Ascending aorta (tissue), 2 donors: ENCODE measurements around the gene NAV1. TPM values are rescaled to one million over a fixed set of nuclear protein-coding genes. Genes with fewer than 3 reads are reported as not detected.
A peak's percentile ranks its signal among the peaks of the same experiment; 100 is the strongest.

Experiments
- DNase-seq, 2 donors: peaks; one replicate each; pipeline ENCODE4 v3.0.0-alpha.2; 2019; ENCODE audit warnings: low spot score in 2 of 2
- H3K27ac ChIP-seq, 2 donors: fragments of 200-600 bp; sonication (generic); one replicate each; pipeline ENCODE4 v1.5.1; 2016 to 2017; ENCODE audit warnings: mild to moderate bottlenecking in 1 of 2
- H3K27me3 ChIP-seq: fragments of 200-600 bp; sonication (generic); one replicate; pipeline ENCODE4 v1.5.1; 2017
- H3K36me3 ChIP-seq, 2 donors: fragments of 200-600 bp; sonication (generic); one replicate each; pipeline ENCODE4 v1.5.1; 2016
- H3K4me1 ChIP-seq, 2 donors: fragments of 200-600 bp; sonication (generic); one replicate each; pipeline ENCODE4 v1.5.1; 2016 to 2017; ENCODE audit warnings: mild to moderate bottlenecking in 1 of 2
- H3K4me3 ChIP-seq, 2 donors: fragments of 200-600 bp; sonication (generic); one replicate each; pipeline ENCODE4 v1.5.1; 2016 to 2017; ENCODE audit warnings: mild to moderate bottlenecking in 1 of 2
- H3K9me3 ChIP-seq, 2 donors: fragments of 200-600 bp; sonication (generic); one replicate each; pipeline ENCODE4 v1.5.1; 2016
- intact Hi-C: fragments of 100-400 bp; cut with DNase I; formaldehyde crosslinking; loops from one replicate; pipeline ENCODE4 v1.15.1; 2023
- total RNA-seq: library from RNA; depleted of rRNA; stranded (reverse); fragments of >200 nt; gene quantifications from one replicate; pipeline ENCODE4 v1.1.0, GENCODE V29; 2016
- TF ChIP-seq, protein P1 (sequence below), 3 experiments: fragments of 200-600 bp in 2 of 3; fragments of 450-650 bp in 1 of 3; sonication (generic) in 2 of 3; IDR thresholded peaks; one replicate each; pipeline ENCODE4 v1.5.1; 2016 to 2019; ENCODE audit warnings: antibody characterized with exemption in 3 of 3, mild to moderate bottlenecking in 1 of 3, moderate library complexity in 1 of 3

The NAV1 gene
- total RNA-seq, 1 donor from 2014 or later, result 131 TPM

DNA sequence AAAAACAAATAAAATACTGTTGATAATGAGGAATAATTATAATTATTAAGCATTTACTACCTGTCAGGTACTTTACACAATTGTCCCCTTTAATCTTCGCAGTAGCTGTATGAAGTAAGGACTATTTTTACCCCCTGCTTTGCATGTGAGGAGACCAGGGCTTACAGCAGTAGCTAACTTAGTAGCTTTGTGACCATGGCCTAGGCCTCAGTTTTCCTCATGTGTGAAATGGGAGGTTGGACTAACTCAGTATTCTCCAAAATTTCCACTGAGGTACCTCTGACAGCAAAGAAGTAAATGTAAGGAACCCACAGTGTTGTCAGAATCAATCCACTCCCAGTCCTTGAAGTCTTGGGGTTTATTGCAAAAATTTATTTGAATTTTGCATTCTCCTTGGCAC is 28.2 kb upstream of the NAV1 start:
- Histone ChIP-seq H3K4me3 (no peak overlapping the region), H3K4me1 (peaks cover 9 to 27% of the 10 kb centered on the region in 2 donors), H3K36me3 (no peaks in the 10 kb centered on the region), H3K27me3 (no peaks in the 10 kb centered on the region), H3K9me3 (no peaks in the 10 kb centered on the region), H3K27ac (peak overlapping the region in 1 of 2 donors; percentile 87)
- no peak for DNase-seq
- TF ChIP-seq, protein P1, sequence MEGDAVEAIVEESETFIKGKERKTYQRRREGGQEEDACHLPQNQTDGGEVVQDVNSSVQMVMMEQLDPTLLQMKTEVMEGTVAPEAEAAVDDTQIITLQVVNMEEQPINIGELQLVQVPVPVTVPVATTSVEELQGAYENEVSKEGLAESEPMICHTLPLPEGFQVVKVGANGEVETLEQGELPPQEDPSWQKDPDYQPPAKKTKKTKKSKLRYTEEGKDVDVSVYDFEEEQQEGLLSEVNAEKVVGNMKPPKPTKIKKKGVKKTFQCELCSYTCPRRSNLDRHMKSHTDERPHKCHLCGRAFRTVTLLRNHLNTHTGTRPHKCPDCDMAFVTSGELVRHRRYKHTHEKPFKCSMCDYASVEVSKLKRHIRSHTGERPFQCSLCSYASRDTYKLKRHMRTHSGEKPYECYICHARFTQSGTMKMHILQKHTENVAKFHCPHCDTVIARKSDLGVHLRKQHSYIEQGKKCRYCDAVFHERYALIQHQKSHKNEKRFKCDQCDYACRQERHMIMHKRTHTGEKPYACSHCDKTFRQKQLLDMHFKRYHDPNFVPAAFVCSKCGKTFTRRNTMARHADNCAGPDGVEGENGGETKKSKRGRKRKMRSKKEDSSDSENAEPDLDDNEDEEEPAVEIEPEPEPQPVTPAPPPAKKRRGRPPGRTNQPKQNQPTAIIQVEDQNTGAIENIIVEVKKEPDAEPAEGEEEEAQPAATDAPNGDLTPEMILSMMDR (IDR thresholded peaks at IDR 0.05), result no peak
- intact Hi-C loops, result loop anchor here (5.0 to 10.0 kb wide), 2 partner anchors 163 to 256 kb away; no protein-coding TSS in a partner anchor

DNA sequence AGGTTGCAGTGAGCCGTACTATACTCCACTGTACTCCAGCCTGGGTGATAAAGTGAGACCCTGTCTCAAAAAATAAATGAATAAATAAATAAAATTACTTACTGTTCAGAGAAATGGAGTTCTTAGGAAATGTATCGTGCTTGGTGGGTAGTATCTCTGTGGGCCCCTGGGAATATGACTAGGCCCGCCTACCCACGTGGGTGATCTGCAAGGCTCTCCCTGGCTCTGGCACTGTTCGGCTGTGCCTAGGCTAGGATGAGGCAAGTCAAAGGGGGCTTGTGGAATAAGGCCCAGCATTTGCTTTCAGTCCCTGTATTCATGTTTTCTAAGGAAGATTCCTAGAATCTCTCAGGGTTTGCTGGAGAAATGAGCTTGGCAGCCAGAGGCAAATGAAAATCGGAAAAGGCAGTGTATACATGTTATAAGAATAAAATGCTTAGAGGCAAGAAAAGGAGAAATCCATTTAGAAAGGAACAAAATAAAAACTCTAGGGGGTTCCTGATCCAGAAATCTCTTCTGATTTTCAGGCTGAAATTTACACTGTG is 27.5 kb upstream of the NAV1 start:
- Histone ChIP-seq H3K27me3 (no peaks in the 10 kb centered on the region), H3K4me3 (peak overlapping the region in 1 of 2 donors; percentile 3), H3K27ac (peak overlapping the region; percentile 62 to 87), H3K4me1 (peaks cover 9 to 27% of the 10 kb centered on the region in 2 donors), H3K36me3 (no peaks in the 10 kb centered on the region), H3K9me3 (no peaks in the 10 kb centered on the region)
- DNase-seq, result no peak
- TF ChIP-seq, protein P1 (IDR thresholded peaks at IDR 0.05), result no peak
- intact Hi-C loops, result loop anchor here (5.0 to 10.0 kb wide), 2 partner anchors 164 to 257 kb away; no protein-coding TSS in a partner anchor

DNA sequence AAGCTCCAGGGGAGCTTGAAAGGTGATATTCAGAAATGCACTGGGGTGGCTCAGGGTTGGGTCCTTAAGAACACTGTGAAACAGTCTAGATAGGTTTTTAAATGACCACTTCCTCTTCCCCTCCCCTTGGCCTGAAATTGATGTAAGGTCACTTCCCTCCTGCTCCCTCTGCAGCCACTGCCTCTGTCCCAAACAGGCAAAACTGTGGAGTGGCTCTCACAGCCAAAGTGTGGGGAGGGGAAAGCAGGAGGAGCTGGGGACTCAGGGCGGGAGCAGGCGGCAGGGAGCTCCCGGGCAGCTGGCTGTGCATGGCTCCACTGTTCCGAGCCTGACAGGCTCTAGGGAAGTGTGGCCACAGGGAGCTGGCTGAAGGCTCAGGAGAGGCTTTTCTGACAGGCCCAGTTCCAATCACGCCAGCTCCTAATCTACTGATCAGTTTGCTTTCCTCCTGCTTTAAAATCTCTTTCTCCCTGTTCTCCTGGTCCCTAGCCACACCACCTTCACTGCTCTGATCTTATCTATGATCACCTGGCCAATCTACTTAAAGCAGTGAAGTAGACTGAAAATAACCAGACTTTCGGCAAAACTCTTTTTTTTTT is 26.9 kb upstream of the NAV1 start:
- intact Hi-C loops, result loop anchor here (5.0 to 10.0 kb wide), 2 partner anchors 165 to 257 kb away; no protein-coding TSS in a partner anchor
- H3K9me3 ChIP-seq, result no peaks in the 10 kb centered on the region
- peaks cover 9 to 27% of the 10 kb centered on the region in 2 donors for H3K4me1 ChIP-seq
- no peaks in the 10 kb centered on the region for H3K27me3 ChIP-seq
- H3K4me3 ChIP-seq, result peak overlapping the region in 1 of 2 donors; percentile 3
- H3K27ac ChIP-seq, result peak overlapping the region; percentile 62 to 87
- TF ChIP-seq, protein P1 (IDR thresholded peaks at IDR 0.05), result no peak
- H3K36me3 ChIP-seq, result no peaks in the 10 kb centered on the region
- peak in 1 of 2 donors; percentile 85 for DNase-seq

DNA sequence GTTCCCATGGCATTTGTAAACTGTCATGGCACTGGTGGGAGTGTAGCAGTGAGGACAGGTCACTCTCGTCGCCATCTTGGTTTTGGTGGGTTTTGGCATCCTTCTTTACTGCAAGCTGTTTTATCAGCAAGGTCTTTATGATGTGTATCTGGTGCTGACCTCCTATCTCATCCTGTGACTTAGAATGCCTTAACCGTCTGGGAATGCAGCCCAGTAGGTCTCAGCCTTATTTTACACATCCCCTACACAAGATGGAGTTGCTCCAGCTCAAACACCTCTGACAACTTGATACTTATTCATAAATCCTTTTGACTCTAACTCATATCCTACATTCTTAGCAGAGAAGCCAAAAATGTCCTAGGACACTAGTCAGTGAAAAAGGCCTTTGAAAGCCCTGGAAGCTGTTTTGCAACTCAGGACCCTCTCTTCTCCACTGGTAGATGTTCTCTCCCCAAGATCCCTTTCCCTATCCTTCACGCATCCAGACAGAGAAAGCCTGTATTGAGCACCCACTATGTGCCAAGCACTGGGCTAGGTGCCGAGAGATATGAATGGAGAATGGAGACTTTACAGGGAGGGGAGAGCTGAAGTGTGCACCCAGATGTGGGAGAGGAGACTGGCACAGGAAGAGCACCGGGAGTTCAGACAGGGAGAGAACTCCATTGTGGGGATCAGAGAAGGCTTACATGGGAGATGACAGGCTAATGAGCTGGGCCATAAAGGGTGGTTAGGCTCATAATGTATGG is 25.3 kb upstream of the NAV1 start:
- intact Hi-C loops, result loop anchor here (1.0 to 10.0 kb wide), 4 partner anchors 31 to 259 kb away; no protein-coding TSS in a partner anchor
- H3K9me3 ChIP-seq, result no peaks in the 10 kb centered on the region
- H3K4me3 ChIP-seq, result no peak overlapping the region
- peak overlapping the region; percentile 62 to 87 for H3K27ac ChIP-seq
- TF ChIP-seq, protein P1 (IDR thresholded peaks at IDR 0.05), result no peak
- H3K4me1 ChIP-seq, result peaks cover 9 to 17% of the 10 kb centered on the region in 2 donors
- no peaks in the 10 kb centered on the region for H3K36me3 ChIP-seq
- no peaks in the 10 kb centered on the region for H3K27me3 ChIP-seq
- DNase-seq, result no peak

DNA sequence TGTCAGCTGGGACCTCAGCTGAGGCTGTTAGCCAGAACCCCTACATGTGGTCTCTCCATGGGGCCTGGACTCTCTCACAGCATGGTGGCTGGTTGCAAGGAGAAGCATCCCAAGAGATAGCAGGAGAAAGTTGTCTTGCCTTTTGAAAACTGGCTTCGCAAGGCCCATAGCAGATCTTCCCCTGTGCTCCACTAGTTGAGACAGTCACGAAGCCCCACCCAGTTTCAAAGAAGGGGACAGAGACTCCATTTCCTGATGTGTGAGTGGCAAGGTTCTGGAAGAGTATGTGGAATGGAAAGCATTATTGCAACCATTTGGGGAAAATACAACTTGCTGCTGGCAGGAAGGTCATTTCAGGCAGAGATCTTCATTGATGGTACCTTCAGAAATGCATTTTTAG is 24.5 kb upstream of the NAV1 start:
- intact Hi-C loops, result loop anchor here (5.0 to 10.0 kb wide), 2 partner anchors 167 to 260 kb away; no protein-coding TSS in a partner anchor
- no peak for DNase-seq
- H3K27me3 ChIP-seq, result no peaks in the 10 kb centered on the region
- no peaks in the 10 kb centered on the region for H3K9me3 ChIP-seq
- no peak overlapping the region for H3K27ac ChIP-seq
- no peak overlapping the region for H3K4me3 ChIP-seq
- H3K36me3 ChIP-seq, result no peaks in the 10 kb centered on the region
- TF ChIP-seq, protein P1 (IDR thresholded peaks at IDR 0.05), result no peak
- H3K4me1 ChIP-seq, result peaks cover 9 to 17% of the 10 kb centered on the region in 2 donors
